GM21825 (cell line): ENCODE measurements around the gene SLC9A9.

Experiments used
- ATAC-seq: cut with Tn5 transposase; IDR thresholded peaks from one replicate; pipeline ENCODE4 v1.9.1; 2021; ENCODE audit warnings: mild to moderate bottlenecking, moderate library complexity; ENCODE audit not compliant: unreplicated experiment

The SLC9A9 gene

GRCh38 chr3:143236226-143236964, 611.9 kb downstream of the SLC9A9 start:
- no peak for ATAC-seq

- ATAC-seq: no peak
Measured at GRCh38 chr3:143235614-143236204, 612.6 kb downstream of the SLC9A9 start.

- ATAC-seq: no peak
Measured at GRCh38 chr3:143234526-143234925, 613.7 kb downstream of the SLC9A9 start.

- ATAC-seq: no peak
Measured at GRCh38 chr3:143232981-143233380, 615.3 kb downstream of the SLC9A9 start.

GRCh38 chr3:143228405-143228804, 619.9 kb downstream of the SLC9A9 start:
- ATAC-seq: no peak

- no peak for ATAC-seq
Measured at GRCh38 chr3:143226678-143227291, 621.5 kb downstream of the SLC9A9 start.

GRCh38 chr3:143224716-143225115, 623.6 kb downstream of the SLC9A9 start:
- ATAC-seq: no peak

GRCh38 chr3:143222981-143223380, 625.3 kb downstream of the SLC9A9 start:
- ATAC-seq: no peak

- no peak for ATAC-seq
Measured at GRCh38 chr3:143222505-143222904, 625.8 kb downstream of the SLC9A9 start.

- no peak for ATAC-seq
Measured at GRCh38 chr3:143221446-143221845, 626.8 kb downstream of the SLC9A9 start.

GRCh38 chr3:143220741-143221140, 627.5 kb downstream of the SLC9A9 start:
- ATAC-seq: no peak

- no peak for ATAC-seq
Measured at GRCh38 chr3:143218166-143218835, 630.0 kb downstream of the SLC9A9 start.

GRCh38 chr3:143217283-143217682, 631.0 kb downstream of the SLC9A9 start:
- ATAC-seq: no peak

- ATAC-seq: no peak
Measured at GRCh38 chr3:143216709-143217182, 631.5 kb downstream of the SLC9A9 start.
